Islet precursor cell (in vitro differentiated cells): ENCODE measurements around the gene CCP110.
A peak's percentile ranks its signal among the peaks of the same experiment; 100 is the strongest.
"Not testable (repeated sequence)": the region's sequence is repeated elsewhere in the genome, so short reads cannot be mapped to it uniquely, and the experiment has no call there.

Experiments
- DNase-seq: peaks from one replicate; pipeline ENCODE4 v3.0.0-alpha.2; 2018

Gene CCP110

GRCh38 chr16:19512297-19512696 lies 11.4 kb upstream of the CCP110 start:
- no peak for DNase-seq

DNA sequence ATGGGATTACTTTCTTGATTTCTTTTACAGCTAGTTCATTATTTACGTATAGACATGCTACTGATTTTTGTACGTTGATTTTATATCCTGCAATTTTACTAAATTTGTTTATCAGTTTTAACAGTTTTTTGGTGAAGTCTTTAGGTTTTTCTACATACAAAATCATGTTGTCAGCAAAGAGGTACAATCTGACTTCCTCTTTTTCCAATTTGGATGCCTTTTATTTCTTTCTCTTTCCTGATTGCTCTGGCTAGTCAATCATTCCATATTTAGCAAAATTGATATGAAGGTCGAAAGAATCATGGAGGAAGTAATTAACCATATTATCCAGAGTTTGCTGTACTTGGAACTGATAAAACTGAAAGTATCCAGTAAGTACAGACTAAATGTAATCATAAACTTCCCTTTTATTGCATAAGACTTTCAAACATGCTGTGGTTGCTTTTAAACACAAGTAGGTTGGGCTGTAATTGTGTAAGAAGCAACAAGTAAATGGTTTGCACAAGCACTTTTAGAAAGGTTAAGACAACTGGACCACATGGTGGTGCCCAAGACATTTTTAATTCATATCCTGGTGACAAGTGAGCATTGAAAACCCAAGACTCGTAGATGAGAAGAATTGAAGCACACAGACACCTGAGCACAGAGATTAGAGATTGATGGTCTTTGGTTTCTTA lies 10.2 kb upstream of the CCP110 start:
- no peak for DNase-seq

DNA sequence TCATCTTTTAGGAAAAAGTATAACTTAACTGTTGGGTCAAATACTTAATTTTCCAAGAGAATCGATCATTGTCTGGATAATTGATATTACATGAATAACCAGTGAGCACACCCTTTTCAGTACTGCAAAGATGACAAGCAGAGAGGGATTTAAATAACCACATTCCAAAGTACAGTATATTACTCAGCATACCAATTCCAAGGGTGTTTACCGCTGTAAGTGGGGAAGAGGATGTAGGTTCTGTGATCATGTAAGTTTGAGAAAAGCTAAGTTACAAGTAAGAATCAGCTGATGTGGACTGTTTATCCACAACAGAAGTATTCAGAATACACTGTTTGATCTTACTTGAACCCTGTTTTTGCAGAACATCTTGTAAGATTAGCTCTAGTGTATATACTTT lies 8.0 kb upstream of the CCP110 start:
- DNase-seq: no peak

DNA sequence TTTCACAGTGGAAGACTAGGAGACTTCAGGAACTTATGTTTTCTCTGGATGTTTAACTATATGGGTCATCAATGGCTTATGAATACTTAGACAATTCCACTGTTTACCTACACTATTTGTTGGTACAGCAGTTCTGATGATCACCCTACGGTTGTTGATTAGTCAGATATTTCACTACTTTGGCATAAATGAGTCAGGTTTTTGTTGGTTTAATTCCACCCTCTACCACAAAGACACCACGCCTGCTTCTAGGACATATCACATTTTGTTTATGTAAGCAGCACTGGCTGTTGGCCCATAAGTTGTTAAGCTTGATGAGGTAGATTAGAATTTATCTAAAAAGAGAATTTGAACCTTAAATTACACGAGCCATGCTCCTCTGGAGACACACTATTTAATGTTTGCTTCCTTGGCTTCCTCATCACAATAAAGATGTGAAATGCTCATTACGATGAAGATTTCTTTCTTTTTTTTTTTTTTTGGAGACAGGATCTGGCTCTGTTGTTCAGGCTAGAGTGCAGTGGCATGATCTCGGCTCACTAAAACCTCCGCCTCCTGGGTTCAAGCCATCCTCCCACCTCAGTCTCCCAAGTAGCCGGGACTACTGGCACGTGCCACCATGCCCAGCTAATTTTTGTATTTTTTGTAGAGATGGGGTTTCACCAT lies 6.2 kb upstream of the CCP110 start:
- no peak for DNase-seq

- DNase-seq: no peak
Measured at GRCh38 chr16:19518388-19518787, 5.4 kb upstream of the CCP110 start.

- DNase-seq: peak; percentile 74
Measured at GRCh38 chr16:19520861-19521331, 2.8 kb upstream of the CCP110 start.

GRCh38 chr16:19521471-19522396 lies 2.0 kb upstream of the CCP110 start, which contains the start of gene GDE1:
TSS of gene GDE1 (minus strand) at chr16:19522098. CDS start at chr16:19521964, 134 bp downstream.
- peak; percentile 98 for DNase-seq

- no peak for DNase-seq
Measured at GRCh38 chr16:19522397-19522732, 1.4 kb upstream of the CCP110 start.

GRCh38 chr16:19522760-19523159 lies 982 bp upstream of the CCP110 start:
- DNase-seq: no peak

DNA sequence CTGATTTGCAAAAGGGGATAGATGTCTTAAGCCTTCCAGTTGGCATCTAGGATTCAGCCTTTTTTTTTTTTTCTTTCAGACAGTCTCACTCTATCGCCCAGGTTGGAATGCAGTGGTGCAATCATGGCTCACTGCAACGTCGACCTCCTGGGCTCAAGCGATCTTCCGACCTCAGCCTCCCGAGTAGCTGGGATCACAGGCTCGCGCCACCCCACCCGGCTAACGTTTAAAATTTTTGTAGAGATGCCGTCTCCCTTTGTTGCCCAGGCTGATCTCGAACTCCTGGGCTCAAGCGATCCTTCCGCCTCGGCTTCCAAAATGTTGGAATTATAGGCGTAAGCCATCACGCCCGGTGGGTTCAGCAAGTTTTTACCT lies 571 bp upstream of the CCP110 start:
- no peak for DNase-seq

- no peak for DNase-seq
Measured at GRCh38 chr16:19524356-19524615, 544 bp downstream of the CCP110 start.

DNA sequence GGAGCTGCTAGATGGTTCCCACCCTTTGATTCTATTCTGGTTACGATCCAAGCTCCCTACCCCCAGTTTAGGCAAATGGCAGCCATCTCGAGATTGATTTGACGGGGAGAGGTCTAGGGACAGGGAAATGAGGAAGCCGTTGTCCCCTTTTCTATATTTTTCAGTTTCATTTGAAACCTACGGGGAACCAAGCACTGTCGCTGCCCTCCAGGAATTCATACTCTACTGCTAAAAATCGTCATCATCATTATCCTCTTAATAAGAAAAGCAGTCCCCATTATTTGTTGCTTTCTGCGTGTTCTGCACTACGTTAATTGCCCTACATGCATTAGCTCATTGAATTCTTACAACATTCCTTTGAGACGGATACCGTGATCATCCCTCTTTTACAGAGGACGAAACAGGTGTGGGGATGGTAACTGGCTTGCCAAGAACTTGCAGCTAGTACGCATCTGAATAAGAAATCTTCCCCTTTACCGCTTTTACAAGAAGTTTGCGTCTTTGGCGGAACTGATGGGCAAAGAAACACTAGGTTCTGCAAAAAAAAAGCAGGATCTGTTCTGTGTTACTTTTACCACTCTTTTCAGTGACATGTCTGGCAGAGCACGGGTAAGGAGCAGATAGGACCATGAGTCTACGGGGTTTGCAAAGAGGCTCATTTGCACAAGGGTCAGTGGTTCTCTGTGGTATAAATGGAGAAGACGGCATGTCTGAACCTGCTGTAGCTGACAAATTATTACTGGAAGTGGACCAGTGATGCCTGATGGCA lies 1.1 kb downstream of the CCP110 start:
- DNase-seq: no peak

GRCh38 chr16:19525385-19525723 lies 1.6 kb downstream of the CCP110 start:
- DNase-seq: no peak

- no peak for DNase-seq
Measured at GRCh38 chr16:19527161-19527560, 3.4 kb downstream of the CCP110 start.

DNA sequence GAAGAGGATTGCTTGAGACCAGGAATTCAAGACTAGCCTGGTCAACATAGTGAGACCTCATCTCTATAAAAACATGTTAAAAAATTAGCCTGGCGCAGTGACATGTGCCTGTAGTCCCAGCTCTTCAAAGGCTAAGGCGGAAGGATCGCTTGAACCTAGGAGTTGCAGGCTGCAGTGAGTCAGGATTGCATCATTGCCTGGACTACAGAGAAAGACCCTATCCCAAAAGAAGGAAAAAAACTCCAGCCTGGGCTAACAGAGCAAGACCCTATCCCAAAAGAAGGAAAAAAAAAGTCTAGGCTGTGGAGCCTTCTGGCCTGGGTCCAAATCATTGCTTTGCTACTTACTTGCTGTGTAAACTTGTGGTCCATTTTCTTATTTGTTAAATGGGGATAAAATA lies 4.9 kb downstream of the CCP110 start:
- no peak for DNase-seq

- no peak for DNase-seq
Measured at GRCh38 chr16:19532601-19533000, 8.9 kb downstream of the CCP110 start.

DNA sequence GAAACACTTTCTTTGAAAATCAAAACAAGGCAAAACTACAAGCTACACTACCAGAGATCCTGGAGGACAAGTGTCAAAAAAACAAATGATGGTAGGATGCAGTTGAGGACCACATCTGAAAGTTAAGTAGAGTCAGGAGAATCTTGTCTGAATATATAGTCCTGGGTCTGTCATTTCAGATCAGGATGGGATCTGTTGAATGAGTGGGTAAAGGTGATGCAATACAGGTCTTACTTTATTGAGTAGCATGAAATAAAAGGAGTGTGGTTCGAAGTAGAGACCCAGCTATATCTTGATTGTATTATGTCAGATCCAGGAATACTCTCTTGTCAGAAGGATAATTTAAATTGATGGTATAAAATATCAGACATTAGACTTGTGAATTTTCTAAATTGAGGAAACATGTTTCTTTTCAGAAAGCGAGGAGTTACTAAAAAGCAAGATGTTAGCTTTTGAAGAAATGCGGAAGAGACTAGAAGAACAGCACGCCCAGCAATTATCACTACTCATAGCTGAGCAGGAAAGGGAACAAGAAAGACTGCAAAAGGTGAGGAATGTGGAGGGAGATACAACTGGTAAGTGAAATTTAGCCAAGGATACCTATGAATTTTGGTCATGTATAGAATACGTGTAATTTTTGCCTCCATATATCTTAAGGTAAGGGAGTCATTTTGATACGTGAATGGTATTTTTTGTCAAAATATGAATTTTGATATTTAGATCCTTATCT lies 16.7 kb downstream of the CCP110 start:
- no peak for DNase-seq

- DNase-seq: no peak
Measured at GRCh38 chr16:19542138-19542821, 18.5 kb downstream of the CCP110 start.

DNA sequence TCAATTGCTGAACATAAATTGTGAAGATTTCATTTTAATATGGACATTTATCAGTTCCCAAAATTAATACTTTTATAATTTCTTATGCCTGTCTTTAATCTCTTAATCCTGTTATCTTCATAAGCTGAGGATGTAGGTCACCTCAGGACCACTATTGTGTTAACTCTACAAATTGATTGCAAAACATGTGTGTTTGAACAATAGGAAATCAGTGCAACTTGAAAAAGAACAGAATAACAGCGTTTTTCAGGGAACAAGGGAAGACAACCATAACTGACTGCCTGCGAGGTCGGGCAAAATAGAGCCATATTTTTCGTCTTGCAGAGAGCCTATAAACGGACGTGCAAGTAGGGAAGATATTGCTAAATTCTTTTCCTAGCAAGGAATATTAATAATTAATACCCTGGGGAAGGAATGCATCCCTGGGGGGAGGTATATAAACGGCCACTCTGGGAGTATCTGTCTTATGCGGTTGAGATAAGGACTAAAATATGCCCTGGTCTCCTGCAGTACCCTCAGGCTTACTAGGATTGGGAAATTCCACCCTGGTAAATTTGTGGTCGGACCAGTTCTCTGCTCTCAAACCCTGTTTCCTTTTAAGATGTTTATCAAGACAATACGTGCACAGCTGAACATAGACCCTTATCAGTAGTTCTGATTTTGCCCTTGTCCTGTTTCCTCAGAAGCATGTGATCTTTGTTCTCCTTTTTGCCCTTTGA lies 19.7 kb downstream of the CCP110 start:
- not testable (repeated sequence) for DNase-seq

- no peak for DNase-seq
Measured at GRCh38 chr16:19548144-19548543, 24.4 kb downstream of the CCP110 start.

GRCh38 chr16:19549673-19550072 lies 25.9 kb downstream of the CCP110 start:
- no peak for DNase-seq
